Measurements from ENCODE around the gene PLEKHM1.
A peak's percentile ranks its signal among the peaks of the same experiment; 100 is the strongest.

PLEKHM1 gene

DNA sequence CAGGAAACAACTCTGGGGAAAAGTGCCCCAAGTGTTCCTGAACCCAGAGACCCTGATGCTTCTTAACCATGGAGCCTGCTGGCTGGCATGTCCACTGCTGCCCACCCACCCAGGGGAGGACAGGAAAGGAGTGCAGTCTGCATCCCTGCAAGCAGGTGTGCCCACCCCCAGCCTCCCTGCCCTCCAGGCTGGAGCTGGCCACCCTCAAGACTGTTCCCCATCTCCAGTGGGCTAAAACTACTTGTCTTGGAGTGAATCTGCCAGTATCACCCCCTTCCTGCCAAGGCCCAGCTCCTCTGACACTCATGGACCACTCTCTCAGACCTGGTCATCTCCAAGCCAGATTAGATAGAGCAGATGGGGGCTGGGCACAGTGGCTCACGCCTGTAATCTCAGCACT, 87.6 kb downstream of the PLEKHM1 start:
- DNase-seq (ENCODE audit: low read depth, low spot score), result no peak

DNA sequence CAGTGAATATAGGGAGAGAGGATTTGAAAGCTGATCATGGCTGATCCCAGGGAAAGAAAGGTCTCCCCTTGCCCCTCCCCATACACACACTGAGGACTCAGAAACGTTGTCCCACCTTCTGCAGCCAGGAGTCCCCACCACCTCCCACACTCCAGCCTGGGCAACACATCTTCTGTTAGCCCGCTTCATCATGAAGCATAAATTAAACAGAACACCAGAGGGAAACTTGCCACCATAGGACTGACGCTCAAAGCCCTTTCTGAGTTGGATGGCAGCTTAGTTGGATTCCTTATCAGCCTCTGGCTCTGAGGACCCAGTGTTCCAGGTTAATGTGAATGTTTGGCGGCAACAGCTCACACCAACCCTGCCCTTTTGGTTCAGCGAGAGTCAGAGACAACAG, 91.7 kb downstream of the PLEKHM1 start:
- DNase-seq (ENCODE audit: low read depth, low spot score), result no peak

DNA sequence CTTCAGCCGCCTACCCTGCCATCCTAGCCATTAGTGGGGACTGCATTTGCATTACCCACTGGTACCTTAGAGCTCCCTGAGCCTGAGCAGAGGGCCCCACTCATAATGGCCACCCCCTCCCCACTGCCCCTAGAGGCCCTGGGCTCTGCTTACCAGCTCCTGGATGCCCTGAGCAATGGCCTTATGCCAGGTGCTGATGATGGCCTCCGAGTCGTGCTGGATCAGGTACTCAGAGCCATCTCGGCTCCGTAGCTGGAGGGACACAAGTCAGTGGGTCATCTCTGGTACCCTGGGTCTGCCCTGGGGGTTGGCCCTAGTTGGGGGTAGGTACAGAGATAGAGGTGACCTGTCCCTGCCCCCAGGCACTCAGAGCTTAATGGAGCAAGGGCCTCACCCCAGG, 92.7 kb downstream of the PLEKHM1 start:
- DNase-seq (ENCODE audit: low read depth, low spot score), result no peak

DNA sequence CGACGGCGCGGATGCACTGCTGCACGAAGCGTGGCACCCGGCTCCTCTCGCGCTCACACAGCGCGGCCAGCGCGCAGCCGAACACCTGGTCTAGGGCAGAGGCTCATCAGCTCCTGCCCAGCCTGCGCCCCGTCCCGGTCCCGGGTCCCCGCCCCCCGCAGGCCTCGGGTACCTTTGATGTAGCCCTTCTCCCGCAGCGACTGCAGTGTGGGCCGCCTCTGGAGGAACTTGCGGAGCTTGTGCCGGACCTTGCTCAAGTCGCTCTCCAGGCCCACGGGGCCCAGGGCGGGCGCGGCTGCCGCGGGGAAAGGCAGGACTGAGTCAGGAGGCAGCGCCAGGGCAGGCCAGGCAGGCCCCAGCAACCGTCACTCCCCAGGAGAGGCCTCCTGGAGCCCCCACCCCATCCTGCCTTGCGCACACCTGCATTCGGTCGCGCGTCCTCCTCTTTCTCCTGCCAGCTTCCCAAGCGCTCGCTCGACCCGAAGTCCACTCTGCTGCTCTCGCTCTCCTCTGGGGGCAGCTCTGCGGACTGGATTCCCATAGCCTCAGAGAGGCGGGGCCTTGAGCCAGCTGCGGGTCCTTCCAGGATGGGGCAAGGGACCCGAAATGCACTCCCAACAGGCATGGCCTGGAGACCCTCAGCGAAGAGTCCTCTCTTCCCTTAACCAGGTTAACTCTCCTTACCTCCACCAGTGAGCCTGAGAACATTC, 93.9 kb downstream of the PLEKHM1 start:
- no peak for DNase-seq (ENCODE audit: low read depth, low spot score)

DNA sequence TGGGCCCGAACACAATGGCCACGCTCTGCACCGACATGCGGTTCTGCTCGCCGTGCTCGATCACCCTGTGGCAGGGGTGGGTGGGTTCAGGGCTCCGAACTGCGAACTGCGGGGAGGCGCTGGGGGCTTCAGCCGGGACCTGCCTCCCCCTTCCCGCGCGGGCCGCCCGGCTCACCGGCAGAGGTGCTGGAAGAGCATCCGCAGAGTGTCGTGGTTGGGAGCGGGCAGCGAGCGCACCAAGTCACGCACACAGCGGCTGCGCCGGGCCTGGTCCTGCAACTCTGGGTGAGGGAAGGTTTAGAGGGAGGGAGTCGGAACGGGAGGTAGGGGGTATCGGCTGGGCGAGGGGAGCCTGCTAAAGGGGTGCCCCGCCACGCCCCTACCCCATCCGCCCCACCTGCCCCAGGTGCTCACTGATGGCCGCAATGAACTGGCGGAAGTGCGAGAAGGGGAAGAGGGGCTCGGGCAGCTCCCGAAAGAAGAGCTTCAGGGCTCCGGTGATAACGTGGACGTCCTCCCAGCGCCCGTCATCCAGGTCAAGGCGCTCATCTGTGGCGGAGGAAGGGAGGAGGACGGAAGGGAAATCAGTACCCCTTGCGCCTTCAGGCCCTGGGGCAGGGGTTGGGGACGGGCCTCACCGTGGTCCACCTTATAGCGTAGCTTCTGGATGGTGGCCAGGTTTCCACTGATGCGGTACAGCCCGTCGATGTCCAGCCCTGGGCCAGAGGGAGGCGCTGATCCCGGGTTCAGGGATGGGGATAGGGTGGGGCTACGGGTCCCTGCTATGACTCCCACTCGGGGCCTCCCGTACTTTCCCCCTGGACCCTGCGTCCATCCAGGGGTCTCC, 94.7 kb downstream of the PLEKHM1 start:
- no peak for DNase-seq (ENCODE audit: low read depth, low spot score)

DNA sequence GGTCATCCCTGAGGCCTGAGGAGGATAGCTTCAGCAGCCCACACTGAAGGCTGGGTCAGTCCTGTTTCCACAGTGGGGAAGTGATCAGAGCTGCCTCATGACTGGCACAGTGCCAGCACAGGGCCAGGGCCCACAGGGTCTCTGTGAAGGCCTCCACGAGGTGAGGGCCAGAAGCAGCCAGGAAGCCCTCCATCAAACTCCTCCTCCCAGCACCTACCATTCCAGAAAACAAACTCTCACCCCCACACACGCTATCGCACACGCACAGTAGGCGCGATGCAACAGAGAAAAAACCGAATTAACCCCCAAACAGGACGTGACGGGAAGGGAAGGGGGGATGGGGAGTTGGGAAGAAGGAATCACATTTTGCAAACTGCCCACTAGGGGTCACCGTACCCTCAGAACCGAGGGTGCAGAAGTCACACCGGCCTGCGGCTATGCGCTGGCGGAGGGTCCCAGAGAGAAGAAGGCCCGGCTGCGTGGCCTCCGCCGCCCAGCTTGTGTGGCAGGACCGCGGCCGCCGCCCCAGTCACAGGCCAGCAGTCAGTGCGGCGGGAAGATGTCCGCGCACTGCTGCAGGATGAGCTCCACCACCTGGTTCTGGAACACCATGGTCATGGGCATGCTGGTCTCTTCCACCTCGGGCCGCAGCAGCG, 95.5 kb downstream of the PLEKHM1 start:
- peak; percentile 59 for DNase-seq (ENCODE audit: low read depth, low spot score)

DNA sequence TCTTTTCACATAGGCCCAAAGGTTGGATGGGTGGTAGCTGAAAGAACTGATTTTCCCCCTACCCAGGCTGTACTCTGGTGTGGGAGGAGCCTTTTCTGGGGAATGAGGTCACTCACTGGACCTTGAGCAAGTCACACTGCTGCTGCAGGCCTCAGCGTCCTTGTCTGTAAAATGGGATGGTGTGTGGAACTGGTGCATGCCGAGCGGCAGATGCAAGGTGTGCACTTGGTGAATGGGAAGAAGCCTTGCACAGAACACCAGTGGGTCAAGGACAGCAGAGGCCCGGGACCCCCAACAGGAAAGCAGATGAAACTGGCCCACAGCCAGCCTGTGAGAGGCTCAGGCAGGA, 96.0 kb downstream of the PLEKHM1 start:
- no peak for DNase-seq (ENCODE audit: low read depth, low spot score)

DNA sequence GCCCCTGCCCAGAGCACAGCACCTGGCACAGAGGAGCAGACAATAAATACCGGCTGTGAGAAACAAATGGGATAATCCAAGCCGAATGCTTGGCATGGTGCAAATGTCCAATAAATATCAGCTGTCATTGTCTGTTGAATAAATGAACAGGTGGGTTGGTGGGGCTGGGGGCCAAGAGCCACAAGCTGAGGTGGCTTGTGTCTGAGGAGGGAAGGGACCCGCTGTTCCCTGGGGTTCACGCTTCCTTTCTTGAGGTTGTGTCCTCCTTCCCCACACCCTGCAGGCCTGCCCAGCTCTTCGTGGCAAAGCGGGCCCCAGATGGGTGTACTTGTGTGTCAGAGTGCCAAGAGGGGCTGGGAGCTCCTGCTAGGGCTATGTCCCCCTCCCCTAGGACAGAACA, 96.4 kb downstream of the PLEKHM1 start:
- DNase-seq (ENCODE audit: low read depth, low spot score), result no peak

DNA sequence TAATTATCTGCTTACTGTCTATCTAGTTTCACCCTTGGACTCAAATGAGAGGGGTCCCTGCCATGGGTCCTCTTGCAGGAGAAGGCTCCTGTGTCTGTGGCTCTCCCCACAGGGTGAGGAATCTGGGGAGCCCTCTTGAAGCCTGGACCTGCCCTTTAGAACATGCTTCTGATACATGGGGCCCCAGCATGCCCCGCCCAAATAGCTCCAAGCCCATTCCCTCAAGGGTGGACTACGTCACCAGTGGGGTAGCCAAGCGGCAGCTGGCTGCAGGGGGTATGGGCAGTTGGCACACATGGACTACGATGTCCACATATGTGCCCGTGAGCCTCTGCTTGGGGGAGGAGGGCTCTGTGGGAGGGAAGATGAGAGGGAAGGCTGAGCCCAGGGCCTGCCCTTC, 97.1 kb downstream of the PLEKHM1 start:
- DNase-seq (ENCODE audit: low read depth, low spot score), result no peak

DNA sequence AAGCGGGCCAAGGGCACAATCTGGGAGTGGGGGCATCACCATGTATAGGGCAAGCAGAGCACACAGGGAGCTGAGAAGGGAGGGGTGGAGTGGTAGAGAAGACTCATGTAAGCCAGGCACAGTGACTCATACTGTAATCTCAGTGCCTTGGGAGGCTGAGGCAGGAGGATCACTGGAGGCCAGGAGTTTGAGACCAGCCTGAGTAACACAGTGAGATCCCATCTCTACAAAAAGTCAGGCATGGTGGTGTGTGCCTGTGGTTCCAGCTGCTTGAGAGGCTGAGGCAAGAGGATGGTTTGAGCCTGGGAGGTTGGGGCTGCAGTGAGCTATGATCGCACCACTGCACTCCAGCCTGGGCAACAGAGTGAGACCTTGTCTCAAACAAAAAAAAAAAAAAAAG, 98.6 kb downstream of the PLEKHM1 start:
- DNase-seq (ENCODE audit: low read depth, low spot score), result no peak

DNA sequence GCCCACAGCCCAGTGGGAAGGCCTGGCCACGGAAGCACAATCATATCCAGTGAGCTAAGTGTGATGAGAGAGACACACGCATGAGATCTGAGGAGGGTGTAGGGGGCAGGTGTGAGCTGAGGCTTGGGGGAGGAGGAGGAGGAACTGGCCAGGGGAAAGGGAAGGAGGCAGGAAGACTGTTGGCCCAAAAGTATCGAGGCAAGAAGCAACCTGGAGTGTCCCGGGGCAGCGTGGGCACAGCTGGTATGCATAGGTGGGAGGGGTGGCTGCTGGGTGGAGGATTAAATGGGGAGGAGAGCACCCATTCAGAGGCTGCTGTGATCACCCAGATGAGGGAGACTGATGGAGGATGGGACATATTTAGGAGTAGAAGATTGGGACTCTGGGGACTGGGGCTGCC, 99.2 kb downstream of the PLEKHM1 start:
- no peak for DNase-seq (ENCODE audit: low read depth, low spot score)

DNA sequence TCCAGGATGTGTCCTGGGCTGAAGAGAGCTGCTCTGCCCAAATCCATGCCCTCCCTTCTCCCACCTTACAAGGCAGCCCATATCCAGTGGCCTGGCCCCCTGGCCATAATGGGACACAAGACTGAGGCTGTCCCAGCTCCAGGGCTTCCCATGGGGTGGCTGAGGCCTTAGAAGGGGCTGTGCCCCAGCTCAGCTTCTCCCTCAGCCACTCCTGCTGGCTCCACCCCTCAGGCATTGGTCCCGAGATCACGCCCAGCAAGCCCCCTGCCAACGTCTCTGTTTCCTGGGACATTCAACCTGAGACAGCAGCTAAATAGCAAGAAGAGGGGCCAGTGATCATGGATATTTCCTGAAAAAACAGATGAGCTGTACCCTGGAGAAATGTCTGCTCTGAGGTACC, 101.2 kb downstream of the PLEKHM1 start:
- DNase-seq (ENCODE audit: low read depth, low spot score), result no peak

DNA sequence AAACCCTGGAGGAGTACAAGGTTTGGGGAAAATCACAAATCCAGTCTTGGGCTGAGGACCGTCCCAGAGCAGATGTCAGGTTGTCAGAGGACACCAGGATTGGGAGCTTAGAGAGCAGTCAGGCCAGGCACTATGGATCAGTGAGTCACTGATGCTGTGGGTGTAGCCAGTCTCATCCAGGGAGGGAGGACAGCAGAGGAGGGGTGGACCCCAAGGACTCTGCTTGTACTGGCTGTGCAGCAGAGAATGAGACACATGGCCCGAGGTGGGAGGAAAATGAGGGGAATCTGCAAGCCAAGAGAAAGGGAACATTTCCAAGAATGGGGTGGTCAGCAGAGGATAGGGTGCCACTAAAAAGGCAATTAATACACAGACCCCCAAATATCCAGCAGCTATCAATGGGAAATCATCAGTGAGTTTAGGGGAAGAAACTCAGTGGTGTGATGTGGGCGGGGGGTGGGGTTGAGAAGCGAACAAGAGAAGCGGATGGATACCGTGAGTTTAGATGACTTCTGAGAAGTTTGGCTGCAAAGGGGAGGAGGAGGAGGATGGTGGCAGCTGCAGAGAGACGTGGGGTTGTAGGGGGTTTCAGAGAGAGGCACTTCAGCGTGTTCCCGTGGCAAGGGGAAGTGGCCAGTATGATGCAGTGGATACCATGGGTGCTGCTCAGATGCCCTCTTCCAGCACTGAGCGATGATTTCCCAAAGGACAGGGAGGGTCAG, 101.8 kb downstream of the PLEKHM1 start:
- DNase-seq (ENCODE audit: low read depth, low spot score), result no peak

DNA sequence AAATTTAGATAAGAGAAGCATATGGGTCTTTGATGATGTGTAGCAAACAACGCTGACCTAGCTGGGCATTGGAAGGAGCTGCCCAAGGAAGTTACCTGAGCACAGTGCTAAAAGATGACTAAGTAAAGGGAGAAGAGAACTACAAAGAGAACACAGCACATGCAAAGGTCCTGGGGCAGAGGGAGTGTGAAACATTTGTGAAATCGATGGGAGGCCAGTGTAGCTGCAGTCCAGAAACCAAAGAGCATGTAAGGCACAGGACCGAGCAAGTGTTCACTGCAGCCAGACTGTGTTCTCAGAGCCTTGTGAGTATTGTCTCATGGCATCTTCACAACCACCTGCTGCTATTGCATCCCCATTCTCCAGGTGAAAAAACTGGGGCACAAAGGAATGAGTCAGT, 102.8 kb downstream of the PLEKHM1 start:
- DNase-seq (ENCODE audit: low read depth, low spot score), result no peak

DNA sequence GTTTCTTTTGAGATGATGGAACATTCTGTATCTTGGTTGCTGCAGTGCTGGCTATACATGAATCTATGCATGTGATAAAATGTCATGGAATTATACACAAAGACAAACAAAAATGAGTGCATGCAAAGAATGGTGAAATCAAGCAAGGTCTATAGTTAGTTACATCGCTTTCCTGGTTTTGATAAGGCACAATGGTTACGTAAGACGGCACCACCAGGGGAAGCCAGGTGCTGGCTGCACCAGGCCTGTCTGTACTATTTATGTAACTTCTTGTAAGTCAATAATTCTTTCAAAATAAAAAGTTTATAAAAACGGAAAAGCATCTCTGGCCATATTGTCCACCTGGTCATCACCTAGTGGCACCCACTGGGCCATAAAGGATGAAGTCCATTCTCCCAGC, 104.3 kb downstream of the PLEKHM1 start:
- no peak for DNase-seq (ENCODE audit: low read depth, low spot score)

Data from brain pericyte (primary cell).